IPS-NIHi7 (cell line): ENCODE data around the gene SP7.
"Not testable (repeated sequence)": the region's sequence is repeated elsewhere in the genome, so short reads cannot be mapped to it uniquely, and the experiment has no call there.

Source experiments
- DNase-seq: peaks from one replicate; pipeline ENCODE4 v3.0.0; 2012; ENCODE audit warnings: mixed read lengths; ENCODE audit errors: extremely low spot score

SP7 gene

DNA sequence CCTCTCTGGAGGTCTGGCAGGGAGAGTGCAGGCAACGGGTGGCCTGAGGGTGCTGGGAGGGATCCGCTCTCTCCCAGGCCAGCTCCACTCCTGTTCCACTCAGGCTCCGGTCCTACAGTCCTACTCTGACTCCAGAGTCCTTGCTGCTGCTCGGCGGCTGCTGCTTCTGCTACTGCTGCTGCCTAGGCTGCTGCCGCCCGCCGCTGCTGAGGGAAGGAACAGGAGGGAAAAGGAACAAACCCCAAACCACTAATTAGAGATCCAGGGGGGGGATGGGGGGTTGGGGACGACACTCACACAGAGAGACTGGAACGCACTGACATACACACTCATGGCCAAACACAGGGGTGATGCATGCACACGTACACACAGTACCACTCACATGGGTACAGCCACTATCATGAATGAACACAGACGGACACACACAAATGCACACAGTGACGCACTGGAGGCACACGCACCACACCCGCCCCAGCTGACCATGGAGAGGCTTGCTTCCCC, at the start of gene SP7:
Gene SP7 (minus strand): TSS at position 174 of the 501 bp plus-strand sequence. CDS start 708 bp downstream, outside the sequence.
- no peak for DNase-seq

DNA sequence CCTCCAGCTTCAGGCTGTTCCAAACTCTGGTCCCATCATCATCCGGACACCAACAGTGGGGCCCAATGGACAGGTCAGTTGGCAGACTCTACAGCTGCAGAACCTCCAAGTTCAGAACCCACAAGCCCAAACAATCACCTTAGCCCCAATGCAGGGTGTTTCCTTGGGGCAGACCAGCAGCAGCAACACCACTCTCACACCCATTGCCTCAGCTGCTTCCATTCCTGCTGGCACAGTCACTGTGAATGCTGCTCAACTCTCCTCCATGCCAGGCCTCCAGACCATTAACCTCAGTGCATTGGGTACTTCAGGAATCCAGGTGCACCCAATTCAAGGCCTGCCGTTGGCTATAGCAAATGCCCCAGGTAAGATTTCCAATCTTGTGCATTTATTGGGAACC, 47.1 kb upstream of the SP7 start:
- DNase-seq: no peak

DNA sequence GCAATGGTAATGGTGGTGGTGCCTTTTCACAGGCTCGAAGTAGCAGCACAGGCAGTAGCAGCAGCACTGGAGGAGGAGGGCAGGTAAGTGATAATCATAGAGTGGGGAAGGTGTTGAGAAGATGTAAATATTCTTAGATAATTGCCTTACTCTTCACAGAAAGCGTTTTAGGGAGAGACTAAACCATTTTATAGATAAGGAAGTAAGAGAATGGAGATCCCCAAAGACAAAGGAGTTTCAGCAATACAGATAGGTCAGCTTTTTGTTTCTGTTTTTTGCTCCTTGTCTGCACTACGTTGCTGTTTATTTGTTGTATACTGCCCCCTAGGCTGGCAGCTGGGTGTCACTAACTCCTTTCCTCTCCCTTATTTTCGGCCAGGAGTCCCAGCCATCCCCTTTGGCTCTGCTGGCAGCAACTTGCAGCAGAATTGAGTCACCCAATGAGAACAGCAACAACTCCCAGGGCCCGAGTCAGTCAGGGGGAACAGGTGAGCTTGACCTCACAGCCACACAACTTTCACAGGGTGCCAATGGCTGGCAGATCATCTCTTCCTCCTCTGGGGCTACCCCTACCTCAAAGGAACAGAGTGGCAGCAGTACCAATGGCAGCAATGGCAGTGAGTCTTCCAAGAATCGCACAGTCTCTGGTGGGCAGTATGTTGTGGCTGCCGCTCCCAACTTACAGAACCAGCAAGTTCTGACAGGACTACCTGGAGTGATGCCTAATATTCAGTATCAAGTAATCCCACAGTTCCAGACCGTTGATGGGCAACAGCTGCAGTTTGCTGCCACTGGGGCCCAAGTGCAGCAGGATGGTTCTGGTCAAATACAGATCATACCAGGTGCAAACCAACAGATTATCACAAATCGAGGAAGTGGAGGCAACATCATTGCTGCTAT, 45.8 kb upstream of the SP7 start:
- peak; percentile 47 for DNase-seq

DNA sequence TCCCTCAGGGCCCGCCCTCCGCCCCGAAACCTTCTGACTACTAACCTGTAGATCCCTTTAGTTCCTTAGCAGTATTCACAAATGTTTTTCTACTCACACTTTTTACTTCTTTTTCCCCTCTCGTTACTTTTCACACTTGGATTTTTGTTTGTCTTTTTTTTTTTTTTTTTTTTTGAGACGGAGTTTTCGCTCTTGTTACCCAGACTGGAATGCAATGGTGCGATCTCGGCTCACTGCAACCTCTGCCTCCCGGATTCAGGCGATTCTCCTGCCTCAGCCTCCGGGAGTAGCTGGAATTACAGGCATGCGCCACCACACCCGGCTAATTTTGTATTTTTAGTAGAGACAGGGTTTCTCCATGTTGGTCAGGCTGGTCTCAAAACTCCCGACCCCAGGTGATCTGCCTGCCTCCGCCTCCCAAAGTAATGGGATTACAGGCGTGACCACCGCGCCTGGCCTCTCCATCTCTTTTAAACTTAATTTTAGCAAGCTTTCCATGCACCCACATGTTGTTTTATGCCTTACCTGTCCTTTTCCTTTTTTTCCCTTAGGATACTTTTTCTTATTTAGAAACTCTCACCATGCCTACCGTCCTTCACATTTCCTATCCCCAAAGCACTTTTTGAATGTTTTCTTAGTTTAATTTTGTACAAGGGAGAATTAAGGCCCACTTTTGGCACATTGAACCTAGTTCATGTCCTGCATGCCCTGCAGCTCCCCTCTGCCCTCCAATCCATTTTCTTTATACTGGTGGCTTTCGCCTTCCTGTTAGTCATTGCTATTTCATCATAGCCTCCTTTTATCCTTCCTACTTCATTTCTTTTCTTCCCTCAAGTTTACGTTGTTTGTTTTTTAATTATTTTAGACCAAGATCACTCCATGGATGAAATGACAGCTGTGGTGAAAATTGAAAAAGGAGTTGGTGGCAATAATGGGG, 44.9 kb upstream of the SP7 start:
- DNase-seq: no peak

DNA sequence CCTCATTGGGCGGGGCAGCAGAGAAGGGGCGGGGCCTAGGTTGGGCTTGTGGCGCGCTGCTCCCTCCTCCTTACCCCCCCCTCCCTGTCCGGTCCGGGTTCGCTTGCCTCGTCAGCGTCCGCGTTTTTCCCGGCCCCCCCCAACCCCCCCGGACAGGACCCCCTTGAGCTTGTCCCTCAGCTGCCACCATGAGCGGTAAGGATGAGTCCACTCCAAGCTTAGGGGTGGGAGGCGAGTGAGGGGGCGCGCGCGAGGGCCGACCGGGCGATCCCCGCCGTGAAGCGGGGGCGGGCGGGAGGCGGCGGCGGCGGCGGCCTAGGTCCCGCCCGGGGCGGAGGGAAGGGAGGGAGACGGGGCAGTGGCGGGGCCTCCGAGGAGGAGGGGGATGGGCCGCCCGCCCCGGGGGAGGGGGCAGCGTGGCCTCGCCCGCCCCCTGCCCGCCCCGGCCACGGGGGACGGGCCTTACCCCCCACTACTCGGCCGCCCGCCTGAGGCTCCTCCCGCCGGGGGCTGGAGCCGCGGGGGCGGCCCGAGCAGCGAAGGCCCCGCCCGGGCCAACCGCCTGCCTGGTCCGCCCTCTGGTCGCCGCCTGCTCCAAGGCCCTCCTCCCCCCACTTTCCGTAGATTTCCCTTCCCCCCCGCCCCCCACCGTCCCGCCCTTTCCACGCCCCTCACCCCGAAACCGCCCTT, 44.1 kb upstream of the SP7 start, which contains the start of gene SP1:
Gene SP1 (plus strand): TSS at position 73 of the 690 bp plus-strand sequence. CDS start 116 bp downstream, at position 189.
- peak; percentile 84 for DNase-seq

DNA sequence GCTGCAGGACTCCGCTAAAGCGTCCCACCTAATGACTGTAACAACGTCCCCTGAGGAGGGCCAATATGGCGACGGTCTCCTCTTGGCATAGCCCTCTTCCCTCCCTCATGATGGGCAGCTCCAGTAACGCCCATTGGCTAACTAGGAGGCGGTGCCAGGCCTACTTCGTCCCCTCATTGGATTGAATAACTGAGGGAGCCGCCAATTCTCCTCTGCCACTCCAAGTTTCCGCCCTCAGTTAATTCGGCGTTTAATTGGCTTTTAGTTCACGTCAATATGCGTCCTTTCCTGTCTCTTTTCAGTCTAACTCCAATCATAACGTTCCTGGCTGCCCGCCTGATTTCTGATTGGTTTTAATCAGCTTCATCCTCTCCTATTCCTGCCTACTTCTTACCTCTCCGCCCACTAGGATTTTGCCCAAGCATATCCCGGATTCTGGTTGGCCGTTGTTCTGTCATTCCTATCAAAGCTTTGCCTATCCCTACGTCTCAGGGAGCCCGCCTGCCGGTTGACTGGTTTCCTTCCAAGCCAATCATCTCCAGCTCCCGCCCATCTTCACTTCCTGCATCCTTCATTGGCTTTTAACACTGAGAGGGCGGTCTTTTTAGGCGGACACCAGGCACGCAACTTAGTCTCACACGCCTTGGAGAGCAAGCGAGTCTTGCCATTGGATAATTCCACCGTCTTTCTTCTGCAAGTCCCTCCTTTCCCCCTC, 43.4 kb upstream of the SP7 start:
- peak; percentile 90 for DNase-seq

DNA sequence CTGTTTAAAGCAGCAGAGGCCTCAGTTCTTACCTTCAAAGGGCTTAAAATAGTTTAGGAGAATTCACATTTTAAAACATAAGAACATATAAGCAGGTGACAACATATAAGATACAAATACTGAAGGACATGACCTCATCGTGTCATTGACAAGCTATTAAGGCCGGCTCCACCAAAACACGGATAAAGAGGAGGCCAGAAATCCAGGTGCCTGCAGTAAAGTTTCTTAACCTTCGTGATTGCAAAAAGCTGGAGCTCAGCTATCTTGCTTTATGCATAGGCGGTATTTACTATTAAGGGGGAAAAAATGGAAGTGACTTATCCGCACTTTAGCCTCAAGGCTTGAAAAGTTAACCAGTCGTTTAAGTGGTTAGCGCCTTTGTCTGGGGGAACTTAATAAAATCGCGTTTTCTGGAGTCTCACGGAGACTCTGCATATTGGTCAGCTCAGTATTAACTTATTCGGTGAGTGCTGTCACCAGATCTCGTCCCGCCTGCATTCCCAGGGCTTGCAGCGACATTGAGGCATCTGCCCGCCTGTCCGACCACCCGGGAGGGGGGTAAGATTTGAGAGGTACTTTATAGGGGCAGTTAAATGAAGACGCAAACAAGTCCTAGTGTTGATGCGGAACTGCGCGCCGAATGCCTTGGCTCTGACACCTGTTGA, 42.7 kb upstream of the SP7 start:
- peak; percentile 14 for DNase-seq

DNA sequence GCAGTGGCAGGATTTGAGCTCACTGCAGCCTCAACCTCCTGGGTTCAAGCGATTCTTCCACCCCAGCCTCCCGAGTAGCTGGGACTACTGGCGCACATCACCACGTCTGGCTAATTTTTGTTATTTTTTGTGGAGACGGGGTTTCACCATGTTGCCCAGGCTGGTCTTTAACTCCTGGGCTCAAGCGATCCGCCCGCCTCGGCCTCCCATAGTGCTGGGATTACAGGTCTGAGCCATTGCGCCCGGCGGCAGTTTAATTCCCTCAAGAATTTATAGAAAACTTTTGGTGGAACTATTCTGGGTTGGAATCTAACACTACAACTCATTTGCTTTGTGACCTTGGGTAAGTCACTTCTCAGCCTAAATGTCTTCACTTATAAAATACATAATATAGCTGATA, 42.1 kb upstream of the SP7 start:
- DNase-seq: no peak

DNA sequence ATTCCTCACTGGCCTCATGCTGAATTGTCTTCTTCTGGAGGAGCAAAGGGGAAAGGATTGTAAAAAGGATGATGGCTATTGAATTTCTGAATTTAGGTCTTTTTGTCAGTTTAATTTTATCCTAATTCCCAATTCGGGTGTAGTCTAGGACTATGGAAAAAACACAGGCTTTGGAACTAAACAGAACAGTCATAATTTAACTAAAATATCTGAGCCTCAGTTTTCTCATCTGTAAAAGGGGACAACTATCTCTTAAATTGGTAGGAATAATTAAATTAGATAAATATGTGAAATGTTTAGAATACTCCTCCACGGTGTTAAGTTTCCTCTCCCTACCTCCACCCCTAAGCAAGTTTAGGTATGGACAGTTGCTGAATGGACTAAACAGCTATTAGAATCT, 40.6 kb upstream of the SP7 start:
- DNase-seq: no peak

DNA sequence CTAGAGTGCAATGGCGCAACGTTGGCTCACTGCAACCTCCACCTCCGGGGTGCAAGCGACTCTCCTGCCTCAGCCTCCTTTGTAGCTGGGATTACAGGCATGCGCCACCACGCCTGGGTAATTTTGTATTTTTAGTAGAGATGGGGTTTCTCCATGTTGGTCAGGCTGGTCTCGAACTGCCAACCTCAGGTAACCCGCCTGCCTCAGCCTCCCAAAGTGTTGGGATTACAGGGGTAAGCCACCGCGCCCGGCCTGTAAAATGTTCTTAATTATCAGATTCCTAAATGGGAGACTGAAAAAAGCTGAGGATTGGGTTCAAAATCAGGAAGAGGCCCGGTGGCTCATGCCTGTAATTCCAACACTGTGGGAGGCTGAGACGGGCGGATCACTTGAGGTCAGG, 38.1 kb upstream of the SP7 start:
- not testable (repeated sequence) for DNase-seq

DNA sequence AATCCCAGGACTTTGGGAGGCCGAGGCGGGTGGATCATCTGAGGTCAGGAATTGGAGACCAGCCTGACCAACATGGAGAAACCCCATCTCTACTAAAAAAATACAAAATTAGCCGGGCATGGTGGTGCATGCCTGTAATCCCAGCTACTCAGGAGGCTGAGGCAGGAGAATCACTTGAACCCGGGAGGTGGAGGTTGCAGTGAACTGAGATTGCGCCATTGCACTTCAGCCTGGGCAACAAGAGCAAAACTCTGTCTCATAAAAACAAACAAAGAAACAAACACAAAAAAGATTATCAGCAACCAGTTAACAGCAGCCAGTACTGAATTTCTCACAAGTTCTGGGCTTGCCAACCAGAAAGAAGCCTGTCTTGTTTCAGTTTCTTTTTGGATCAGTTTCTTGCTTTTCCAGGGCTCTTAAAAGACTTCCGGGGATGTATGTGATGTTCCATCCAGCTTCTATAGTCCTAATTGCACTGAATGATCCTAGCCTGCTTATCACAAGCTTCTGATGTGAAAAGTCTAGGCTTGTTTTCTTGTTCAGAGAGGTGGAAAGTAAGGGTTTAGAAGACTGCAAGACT, 37.5 kb upstream of the SP7 start:
- not testable (repeated sequence) for DNase-seq

DNA sequence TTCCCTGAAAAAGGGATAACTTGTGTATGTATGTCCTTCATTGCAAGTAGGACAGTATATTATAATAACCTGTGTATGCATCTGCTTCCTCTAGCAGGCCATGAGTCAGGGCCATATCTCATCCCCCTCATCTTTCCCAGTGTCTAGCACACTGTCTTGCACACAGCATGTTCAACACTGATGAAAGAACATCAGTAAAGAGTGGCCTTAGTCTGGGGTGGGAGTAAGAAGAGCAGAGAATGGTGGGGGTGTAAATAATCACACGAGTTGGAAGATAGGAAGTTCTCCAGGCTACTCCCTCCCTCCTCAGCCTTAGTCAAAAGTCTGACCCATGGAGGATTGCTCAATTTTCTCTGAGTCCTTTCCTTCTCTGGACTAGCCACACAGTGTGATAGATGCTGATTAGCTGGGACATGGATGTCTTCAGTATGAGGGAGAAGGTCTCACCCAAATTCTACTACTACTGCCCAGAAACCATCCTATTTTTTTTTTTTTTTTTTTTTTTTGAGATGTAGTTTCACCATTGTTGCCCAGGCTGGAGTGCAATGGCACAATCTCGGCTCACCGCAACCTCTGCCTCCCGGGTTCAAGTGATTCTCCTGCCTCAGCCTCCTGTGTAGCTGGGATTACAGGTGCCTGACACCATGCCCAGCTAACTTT, 29.2 kb upstream of the SP7 start:
- no peak for DNase-seq

DNA sequence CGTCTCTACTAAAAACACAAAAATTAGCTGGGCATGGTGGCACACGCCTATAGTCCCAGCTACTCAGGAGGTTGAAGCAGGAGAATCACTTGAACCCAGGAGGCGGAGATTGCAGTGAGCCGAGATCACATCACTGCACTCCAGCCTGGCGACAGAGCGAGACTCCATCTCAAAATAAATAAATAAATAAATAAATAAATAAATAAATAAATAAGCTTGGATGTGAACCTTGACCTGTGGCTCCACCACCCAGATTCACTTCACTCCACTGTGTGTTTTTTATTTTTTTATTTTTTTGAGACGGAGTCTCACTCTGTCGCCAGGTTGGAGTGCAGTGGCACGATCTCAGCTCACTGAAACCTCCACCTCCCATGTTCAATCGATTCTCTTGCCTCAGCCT, 25.5 kb upstream of the SP7 start:
- not testable (repeated sequence) for DNase-seq

DNA sequence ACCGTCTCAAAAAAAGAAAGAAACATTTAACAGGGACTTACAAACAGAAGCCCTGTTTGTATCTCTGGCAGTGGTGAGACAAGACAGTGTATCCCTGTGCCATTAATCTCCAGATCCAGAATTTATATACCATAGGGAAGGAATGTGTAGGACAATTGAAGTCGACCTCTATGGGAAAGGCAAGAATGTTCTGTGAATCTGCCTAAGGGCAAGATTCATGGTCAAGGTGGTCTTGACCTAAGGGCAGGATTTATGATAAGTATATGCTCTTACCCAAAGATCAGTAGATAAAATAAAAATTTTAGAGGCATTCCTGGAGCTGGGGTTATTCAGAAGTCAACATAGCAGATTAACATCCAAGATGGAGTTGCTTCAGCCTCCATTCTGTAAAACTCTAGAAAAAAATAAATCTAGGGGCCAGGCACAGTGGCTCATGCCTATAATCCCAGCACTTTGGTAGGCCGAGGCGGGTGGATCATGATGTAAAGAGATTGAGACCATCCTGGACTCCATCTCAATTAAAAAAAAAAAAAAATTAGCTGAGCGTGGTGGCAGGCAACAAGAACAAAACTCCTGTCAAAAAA, 22.8 kb upstream of the SP7 start:
- DNase-seq: no peak

DNA sequence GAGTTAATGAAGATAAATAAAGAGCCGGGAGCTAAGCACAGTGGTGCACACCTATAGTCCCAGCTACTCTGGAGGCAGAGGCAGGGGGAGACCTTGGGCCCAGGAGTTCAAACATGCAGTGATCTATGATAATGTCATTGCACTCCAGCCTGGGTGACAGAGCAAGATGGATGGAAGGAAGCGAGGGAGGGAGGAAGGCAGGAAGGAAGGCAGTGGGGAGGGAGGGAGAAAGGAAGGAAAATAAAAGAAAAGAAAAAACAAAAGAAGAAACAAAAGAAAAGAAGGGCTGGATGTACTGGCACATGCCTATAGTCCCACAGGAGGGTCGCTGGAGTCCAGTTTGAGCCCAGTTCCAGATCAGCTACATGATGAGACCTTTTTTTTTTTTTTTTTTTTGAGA, 19.0 kb upstream of the SP7 start:
- DNase-seq: no peak

DNA sequence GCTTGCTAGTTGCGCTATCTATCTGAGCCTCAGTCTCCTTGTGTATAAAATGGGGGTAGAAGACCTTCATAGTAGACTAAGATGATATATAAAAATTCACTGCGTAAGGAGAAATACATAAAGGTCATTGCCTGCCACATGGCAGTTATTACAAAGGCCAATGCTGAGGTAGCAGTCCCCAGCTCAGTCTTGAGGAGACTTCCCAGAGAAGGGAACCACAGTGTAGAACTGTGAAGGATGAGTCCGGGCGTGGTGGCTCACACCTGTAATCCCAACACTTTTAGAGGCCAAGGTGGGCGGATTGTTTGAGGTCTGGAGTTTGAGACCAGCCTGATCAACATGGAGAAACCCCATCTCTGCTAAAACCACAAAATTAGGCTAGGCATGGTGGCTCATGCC, 17.1 kb upstream of the SP7 start:
- no peak for DNase-seq

DNA sequence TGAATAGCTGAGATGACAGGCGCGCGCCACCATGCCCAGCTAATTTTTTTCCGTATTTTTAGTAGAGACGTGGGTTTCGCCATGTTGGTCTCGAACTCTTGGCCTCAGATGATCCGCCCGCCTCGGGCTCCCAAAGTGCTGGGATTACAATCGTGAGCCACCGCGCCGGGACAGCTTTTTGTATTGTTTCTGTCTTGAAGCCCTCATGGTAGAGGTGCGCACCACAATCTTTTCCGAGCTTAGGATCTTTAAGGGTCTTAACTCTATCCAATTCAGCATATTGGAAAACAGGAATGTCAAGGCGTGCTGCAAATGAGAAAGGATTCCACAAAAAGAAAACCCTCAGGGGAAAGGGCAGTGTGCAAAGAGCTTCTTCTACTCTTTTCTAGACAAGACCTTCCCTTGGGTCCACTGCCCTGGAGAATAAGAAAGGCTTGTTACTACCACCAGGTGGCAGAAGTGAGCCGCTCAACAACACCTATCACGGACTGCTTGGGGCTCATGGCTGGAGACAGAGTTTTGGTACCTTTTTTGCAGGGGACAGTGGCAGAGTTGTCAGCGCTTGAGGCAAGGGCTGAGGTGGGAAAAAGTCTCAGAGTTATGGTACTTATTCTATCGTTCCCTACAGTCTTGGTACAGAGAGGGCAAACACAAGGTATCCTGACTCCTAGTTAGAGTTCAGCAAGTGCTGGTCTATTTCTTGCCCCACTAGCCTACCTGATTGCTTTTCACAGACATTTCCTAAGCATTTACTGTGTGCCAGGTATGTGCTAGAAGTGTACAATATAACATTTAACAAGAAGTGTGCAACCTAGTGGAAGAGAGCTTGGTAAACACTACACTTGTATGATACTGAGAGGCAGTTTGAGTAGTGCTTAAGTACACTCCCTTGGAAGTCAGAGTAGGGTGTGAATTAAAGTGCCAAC, 16.4 kb upstream of the SP7 start:
- peak; percentile 79 for DNase-seq

DNA sequence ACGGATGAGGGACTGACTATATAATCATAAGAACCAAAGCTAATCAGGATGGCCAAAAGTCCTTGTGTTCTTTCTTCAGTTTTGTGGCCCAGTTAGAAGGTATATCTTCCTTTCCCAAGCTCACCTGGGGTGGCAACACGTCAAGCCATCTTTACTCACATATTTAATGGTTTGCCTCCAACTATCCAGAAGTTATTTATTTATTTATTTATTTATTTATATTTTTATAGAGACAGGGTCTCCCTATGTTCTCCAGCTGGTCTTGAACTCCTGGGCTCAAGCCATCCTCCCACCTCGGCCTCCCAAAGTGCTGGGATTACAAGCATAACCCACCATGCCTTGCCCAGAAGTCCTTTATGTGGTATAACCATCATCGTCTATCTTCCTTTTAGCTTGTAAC, 11.8 kb upstream of the SP7 start:
- DNase-seq: no peak
